Left renal cortex interstitium (tissue), 4 donors: ENCODE measurements around the gene CDKN1B. TPM values are rescaled to one million over a fixed set of nuclear protein-coding genes. Genes with fewer than 3 reads are reported as not detected.

Experiments used
- DNase-seq, 4 donors: peaks; one replicate each; pipeline ENCODE4 v3.0.0-alpha.2; 2013; ENCODE audit warnings: low read depth in 4 of 4, low spot score in 2 of 4, missing footprints in 1 of 4
- polyA plus RNA-seq, 4 donors: library from polyadenylated mRNA; unstranded; fragments of 120-200 nt; gene quantifications; one replicate each; pipeline ENCODE4 v1.2.1, GENCODE V29; 2013; ENCODE audit not compliant: insufficient read length in 4 of 4

The CDKN1B gene
- polyA plus RNA-seq, 4 donors = 60.7 to 81.3 (median 73.0) TPM

DNA sequence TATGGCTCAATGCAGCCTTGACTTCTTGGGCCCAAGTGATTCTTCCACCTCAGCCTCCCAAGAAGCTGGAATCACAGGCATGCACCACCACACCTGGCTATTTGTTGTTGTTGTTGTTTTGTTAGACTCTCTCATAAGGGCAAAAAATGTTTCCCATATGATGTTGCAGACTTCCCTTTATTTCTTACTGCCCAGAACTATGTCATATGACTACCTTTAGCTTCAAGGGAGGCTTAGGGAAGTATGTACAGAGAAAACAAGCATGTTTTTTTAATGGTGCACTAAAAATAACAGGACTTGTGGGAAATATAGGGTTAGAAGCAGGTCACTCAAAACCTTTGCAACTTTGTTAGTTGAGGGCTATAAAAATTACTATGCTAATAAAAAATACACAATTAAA is 16.9 kb upstream of the CDKN1B start:
- no peak for DNase-seq

- DNase-seq = no peak
These were observed 15.7 kb upstream of the CDKN1B start for GRCh38 chr12:12701457-12701856.

DNA sequence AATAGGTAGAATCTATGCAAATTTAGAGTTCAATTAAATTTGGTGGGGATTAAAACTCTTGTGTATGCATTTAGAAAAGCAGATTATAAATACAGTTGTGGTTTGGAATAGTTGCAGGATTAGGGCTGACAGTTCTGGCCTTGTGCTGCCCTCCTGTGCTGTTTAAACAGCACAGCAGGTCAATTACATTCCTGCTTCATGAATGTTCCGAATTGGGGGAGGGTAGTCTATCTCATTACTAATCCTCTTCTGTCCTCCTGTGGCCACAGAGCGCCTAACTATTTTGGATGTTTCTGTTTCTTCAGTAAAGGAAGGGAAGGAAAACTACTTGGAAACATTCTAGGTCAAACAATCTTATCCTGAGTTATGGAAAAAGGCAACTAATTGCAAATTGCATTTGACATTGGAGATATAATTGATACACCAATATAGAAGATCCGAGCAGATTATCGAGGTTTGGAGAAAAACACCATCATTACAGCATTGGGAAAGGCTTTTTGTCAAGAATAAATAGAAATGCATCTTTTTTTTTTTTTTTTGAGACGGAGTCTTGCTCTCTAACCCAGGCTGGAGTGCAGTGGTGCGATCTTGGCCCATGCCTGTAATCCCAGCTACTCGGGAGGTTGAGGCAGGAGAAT is 12.5 kb upstream of the CDKN1B start:
- DNase-seq = no peak

DNA sequence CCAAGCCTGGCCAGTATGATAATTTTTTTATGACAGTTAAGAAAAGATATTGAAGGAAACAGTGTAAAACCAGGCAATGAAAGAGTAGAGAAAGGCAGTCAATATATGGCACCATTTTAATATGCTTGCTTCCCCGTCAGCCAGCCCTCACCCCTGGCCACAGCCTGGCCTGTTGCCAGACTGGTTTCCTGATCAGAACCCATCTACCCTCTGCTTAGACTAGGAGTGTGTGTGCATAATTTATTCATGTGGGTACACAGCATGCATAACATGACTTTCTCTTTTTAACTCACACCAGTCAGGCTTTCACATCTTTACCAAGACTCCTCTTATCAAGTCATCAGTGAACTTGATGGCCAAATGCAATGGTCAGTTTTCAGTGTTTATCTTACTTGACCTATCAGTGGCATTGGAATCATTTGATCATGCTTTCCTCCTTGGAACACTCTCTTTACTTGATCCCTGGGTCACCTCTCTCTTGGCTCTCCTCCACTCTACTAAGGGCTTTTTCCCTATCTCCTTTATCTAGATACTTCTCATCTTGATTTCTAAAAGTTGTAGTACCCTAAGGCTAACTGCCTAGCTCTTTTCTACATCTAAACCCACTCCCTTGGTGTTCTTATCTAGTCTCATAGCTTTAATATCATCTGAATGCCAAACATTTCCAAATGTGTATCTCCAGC is 11.2 kb upstream of the CDKN1B start:
- no peak for DNase-seq

GRCh38 chr12:12713932-12714275 is 3.3 kb upstream of the CDKN1B start:
- no peak for DNase-seq

- peak in 1 of 4 donors; percentile 49 for DNase-seq
These were observed 2.7 kb upstream of the CDKN1B start for GRCh38 chr12:12714276-12715021.

- DNase-seq = no peak
These were observed 2.1 kb upstream of the CDKN1B start for GRCh38 chr12:12715128-12715458.

DNA sequence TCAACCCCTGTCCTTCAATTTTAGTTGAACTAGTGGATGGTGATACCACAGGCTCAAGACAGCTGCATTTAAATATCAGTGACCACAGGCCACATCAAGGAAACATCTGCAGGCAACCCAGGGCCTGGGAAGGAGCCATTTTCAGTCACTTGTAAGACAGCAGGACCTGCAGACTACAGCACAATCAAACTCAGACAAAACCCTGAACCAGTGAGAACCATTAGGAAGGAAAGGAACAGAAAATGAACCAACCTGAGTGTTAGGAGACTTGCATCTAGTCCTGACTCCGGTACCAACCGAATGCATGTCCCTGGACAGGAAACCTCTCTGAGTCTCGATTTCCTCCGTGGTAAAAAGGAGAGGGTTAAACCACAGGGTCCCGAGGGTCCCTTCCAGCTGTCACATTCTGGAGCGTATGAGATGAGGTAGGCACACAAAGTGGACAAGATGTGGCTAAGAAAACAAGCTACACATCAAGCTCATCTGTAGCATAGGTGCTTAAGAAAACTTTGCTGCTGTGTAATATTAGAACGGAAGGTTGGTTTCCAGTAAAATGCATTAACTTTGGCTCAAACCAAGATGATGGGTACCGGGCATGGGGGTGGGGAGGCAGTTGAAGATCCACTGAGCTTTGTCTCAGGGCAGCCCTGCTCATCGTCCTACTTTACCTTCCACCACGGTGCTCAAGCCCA is 1.6 kb upstream of the CDKN1B start:
- no peak for DNase-seq

GRCh38 chr12:12716151-12716792 is 896 bp upstream of the CDKN1B start:
- DNase-seq = peak in 2 of 4 donors; percentile 46 to 73

DNA sequence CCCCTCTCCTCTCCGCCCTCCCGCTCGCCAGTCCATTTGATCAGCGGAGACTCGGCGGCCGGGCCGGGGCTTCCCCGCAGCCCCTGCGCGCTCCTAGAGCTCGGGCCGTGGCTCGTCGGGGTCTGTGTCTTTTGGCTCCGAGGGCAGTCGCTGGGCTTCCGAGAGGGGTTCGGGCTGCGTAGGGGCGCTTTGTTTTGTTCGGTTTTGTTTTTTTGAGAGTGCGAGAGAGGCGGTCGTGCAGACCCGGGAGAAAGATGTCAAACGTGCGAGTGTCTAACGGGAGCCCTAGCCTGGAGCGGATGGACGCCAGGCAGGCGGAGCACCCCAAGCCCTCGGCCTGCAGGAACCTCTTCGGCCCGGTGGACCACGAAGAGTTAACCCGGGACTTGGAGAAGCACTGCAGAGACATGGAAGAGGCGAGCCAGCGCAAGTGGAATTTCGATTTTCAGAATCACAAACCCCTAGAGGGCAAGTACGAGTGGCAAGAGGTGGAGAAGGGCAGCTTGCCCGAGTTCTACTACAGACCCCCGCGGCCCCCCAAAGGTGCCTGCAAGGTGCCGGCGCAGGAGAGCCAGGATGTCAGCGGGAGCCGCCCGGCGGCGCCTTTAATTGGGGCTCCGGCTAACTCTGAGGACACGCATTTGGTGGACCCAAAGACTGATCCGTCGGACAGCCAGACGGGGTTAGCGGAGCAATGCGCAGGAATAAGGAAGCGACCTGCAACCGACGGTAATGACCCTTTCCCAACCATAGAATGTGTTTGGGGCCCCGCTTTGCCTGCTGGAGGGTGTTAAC is 615 bp downstream of the CDKN1B start:
- DNase-seq = no peak

- DNase-seq = no peak
These were observed 1.2 kb downstream of the CDKN1B start for GRCh38 chr12:12718381-12718759.

DNA sequence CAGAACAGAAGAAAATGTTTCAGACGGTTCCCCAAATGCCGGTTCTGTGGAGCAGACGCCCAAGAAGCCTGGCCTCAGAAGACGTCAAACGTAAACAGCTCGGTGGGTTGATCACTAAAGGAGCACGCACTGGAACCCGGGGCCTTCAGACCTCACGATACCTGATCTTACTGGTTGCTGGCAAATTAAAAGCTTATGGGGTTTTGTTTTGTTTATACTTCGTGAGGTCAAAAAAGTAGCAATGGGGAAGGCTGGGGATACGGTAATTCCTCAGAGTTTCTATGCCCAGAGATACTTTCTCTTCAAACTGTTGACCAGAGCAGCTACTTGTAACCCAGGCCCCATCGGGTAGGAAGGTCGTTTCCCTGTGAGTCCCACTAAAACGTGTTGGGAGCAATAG is 1.7 kb downstream of the CDKN1B start:
- no peak for DNase-seq

GRCh38 chr12:12719496-12719895 is 2.3 kb downstream of the CDKN1B start:
- no peak for DNase-seq

GRCh38 chr12:12720052-12720451 is 2.9 kb downstream of the CDKN1B start:
- DNase-seq = no peak

GRCh38 chr12:12720672-12721161 is 3.5 kb downstream of the CDKN1B start:
- DNase-seq = no peak

GRCh38 chr12:12721176-12721751 is 4.1 kb downstream of the CDKN1B start:
- no peak for DNase-seq

DNA sequence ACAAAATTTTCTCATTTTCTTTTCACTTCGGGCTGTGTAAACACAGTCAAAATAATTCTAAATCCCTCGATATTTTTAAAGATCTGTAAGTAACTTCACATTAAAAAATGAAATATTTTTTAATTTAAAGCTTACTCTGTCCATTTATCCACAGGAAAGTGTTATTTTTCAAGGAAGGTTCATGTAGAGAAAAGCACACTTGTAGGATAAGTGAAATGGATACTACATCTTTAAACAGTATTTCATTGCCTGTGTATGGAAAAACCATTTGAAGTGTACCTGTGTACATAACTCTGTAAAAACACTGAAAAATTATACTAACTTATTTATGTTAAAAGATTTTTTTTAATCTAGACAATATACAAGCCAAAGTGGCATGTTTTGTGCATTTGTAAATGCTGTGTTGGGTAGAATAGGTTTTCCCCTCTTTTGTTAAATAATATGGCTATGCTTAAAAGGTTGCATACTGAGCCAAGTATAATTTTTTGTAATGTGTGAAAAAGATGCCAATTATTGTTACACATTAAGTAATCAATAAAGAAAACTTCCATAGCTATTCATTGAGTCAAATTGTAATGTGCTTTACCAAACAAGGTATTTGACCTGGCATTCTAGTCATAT is 4.8 kb downstream of the CDKN1B start:
- no peak for DNase-seq

DNA sequence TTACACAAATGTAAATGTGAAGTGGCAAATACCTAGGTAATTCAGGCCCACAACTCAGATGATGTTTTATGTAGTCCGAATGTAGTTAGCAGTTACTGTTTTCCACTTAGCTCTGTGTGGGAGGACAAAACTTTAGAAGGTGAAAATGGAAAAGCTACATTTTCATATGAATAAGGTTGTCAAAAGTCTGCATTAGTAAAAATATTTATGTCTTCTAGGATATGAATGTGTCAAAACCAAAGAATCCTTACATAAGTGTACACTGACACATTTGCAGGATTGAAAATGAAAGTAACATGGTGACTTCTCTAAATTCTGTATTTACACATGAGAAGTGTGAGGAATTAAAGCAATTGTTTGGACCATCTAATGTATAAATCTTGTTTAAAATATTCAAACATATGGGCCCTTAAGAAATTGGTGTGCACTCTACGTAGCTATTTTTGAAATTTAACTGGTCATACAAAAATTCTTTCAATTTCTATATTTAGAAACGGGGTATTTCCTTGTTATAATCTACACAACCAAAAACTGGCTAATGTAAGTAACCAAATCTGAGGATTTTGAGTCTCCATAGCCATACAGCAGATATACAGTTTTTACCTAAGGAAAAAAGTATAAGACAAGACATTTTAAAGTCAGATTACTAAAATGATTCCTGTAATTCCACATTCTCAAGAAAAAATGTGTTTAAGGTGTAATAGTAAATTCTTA is 5.4 kb downstream of the CDKN1B start:
- no peak for DNase-seq
